ENCODE results near the gene SLC5A6.

- no peak for TF ChIP-seq CTCF (conservative IDR thresholded peaks at IDR 0.05; ENCODE audit: low read length)
- no peak for TF ChIP-seq EZH2phosphoT487 (IDR thresholded peaks at IDR 0.05; ENCODE audit: borderline replicate concordance, low read depth, low read length)
Observed at GRCh38 chr2:27155069-27155520, 57.0 kb downstream of the SLC5A6 start.
